HAP-1 (cell line): ENCODE measurements around the gene RSL1D1.

ENCODE experiments used
- DNase-seq, 2 experiments: peaks; one replicate each; pipeline ENCODE4 v3.0.0-alpha.2; 2016 to 2020; ENCODE audit warnings: low spot score in 2 of 2
- H3K27me3 ChIP-seq: fragments of 250-450 bp; sonication (Bioruptor Pico); 2 replicates; pipeline ENCODE4 v1.5.1; 2020; ENCODE audit warnings: low read depth, mild to moderate bottlenecking, moderate library complexity
- H3K36me3 ChIP-seq: fragments of 250-450 bp; sonication (Bioruptor Pico); replicated peaks from 2 replicates; pipeline ENCODE4 v1.5.1; 2020; ENCODE audit warnings: mild to moderate bottlenecking
- H3K4me1 ChIP-seq: fragments of 250-450 bp; sonication (Bioruptor Pico); 2 replicates; pipeline ENCODE4 v1.5.1; 2020; ENCODE audit warnings: mild to moderate bottlenecking
- H3K4me3 ChIP-seq: fragments of 250-450 bp; sonication (Bioruptor Pico); 2 replicates; pipeline ENCODE4 v1.5.1; 2020; ENCODE audit warnings: mild to moderate bottlenecking, moderate library complexity
- H3K9me3 ChIP-seq: fragments of 250-450 bp; sonication (Bioruptor Pico); 2 replicates; pipeline ENCODE4 v1.5.1; 2020; ENCODE audit warnings: mild to moderate bottlenecking, moderate library complexity
- in situ Hi-C: fragments of 300-500 bp; cut with MboI; formaldehyde crosslinking; loops from 3 replicates; pipeline ENCODE4 v1.14.3; 2020; ENCODE audit warnings: low sequenced_read_pairs, inconsistent platforms, mixed read lengths

The RSL1D1 gene

GRCh38 chr16:11799509-11800381, 51.6 kb downstream of the RSL1D1 start:
- peaks cover 22% of the 10 kb centered on the region for H3K4me1 ChIP-seq
- H3K27me3 ChIP-seq = no peaks in the 10 kb centered on the region
- DNase-seq = no peak
- H3K36me3 ChIP-seq = peaks cover 8% of the 10 kb centered on the region
- H3K4me3 ChIP-seq = no peak overlapping the region
- in situ Hi-C loops = loop anchor here (25.0 kb wide), 2 partner anchors 262 to 387 kb away; a partner anchor contains a TSS
- H3K9me3 ChIP-seq = no peaks in the 10 kb centered on the region; the same call in 1 of the 2 replicates

DNA sequence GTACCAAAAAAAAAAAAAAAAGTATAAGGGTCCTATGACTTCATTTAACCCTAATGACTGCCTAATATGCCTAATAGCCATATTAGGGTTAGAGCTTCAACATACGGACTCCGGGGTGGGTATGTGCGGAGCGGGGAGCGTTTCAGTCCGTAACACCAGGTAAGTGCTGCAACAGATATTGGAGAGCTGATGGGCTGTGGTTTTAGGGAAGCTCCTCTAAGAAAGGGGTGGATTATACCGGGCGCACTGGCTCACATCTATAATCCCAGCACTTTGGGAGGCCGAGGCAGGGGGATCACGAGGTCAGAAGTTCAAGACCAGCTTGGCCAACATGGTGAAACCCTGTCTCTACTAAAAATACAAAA, 52.3 kb downstream of the RSL1D1 start:
- no peaks in the 10 kb centered on the region for H3K27me3 ChIP-seq
- peak overlapping the region; percentile 57 for H3K4me3 ChIP-seq
- peaks cover 8% of the 10 kb centered on the region for H3K36me3 ChIP-seq
- in situ Hi-C loops = no loop called here
- no peak for DNase-seq
- H3K4me1 ChIP-seq = peaks cover 22% of the 10 kb centered on the region
- no peaks in the 10 kb centered on the region; the same call in 1 of the 2 replicates for H3K9me3 ChIP-seq

DNA sequence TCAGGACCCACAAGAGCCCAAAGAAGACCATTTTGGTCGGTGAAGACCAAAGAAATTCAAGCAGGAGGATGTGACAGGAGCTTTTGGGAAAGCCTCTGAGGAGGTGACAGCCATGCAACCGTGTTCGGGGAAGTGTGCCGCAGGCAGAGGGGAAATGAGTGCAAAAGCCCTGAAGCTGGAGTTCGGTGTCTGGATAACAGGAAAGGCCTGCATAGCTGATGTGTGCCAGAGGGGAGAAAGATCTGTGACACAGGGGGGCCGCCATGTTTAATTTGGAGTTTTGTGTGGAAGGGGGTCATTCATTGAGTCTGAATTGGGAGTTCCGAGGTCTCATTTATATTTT, 53.4 kb downstream of the RSL1D1 start:
- DNase-seq = peak in 1 of 2 experiments; percentile 32
- H3K27me3 ChIP-seq = no peaks in the 10 kb centered on the region
- in situ Hi-C loops = no loop called here
- H3K4me3 ChIP-seq = peak overlapping the region; percentile 57
- peaks cover 24% of the 10 kb centered on the region for H3K4me1 ChIP-seq
- H3K36me3 ChIP-seq = peaks cover 10% of the 10 kb centered on the region
- no peaks in the 10 kb centered on the region; the same call in 1 of the 2 replicates for H3K9me3 ChIP-seq

- H3K4me3 ChIP-seq = peak within 1 kb of the TSS; percentile 60
- H3K27me3 ChIP-seq = no peaks in the 10 kb centered on the region
- peak; percentile 96 to 97 for DNase-seq
- H3K4me1 ChIP-seq = peaks cover 28% of the 10 kb centered on the region
- in situ Hi-C loops = no loop called here
- H3K36me3 ChIP-seq = peaks cover 14% of the 10 kb centered on the region
- no peaks in the 10 kb centered on the region; the same call in 1 of the 2 replicates for H3K9me3 ChIP-seq
These were observed 54.0 kb downstream of the RSL1D1 start, which contains the start of gene ZC3H7A for GRCh38 chr16:11797166-11797956. Gene ZC3H7A, minus strand, starts transcription at chr16:11797258. Its CDS starts 14,904 bp downstream, at chr16:11782354.

DNA sequence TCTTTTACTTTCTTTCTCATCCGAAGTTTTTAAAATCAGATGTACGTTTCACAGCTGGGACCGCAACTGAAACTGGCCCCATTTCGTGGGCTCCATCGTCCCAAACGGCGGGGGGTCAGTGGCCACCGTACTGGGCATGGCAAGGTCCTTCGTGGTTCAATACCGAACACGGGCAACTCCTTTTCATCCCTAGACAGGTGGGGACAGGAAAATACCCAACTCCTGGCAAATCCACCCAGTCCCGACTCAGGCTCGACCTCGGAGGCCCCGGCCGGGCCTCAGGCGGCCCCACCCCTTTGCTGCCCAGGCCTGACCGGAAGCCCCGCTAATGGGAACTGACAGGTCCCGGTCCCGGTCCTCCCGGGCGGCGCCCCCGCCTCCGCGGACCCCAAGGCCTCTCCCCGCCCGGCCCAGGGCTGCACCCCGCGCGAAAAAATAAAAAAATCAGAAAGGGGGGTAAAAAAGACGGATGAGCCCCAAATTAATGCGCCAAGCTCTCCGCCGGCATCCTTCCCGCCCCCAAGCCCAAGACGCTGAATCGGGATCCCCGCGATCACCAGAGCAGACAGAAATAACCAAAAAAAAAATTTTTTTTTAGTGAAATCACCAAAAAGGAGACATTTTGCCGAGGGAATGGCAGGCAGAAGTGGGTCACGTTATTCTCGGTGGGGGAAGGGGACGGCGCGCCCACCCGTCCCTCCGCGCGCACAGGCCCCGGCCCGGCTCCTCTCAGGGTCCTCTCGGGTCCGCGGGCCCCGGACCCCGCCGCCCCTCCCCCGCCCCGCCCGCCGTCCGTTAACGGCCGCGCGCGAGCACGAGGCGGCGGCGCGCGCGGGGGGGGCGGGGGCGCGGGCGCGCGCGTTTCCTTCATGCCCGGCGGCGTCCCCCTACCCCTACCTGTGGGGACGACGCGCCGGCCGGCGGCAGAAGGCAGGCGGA, 54.8 kb downstream of the RSL1D1 start:
- DNase-seq = peak in 1 of 2 experiments; percentile 60
- H3K36me3 ChIP-seq = peaks cover 14% of the 10 kb centered on the region
- peak overlapping the region; percentile 60 for H3K4me3 ChIP-seq
- in situ Hi-C loops = no loop called here
- no peaks in the 10 kb centered on the region; the same call in 1 of the 2 replicates for H3K9me3 ChIP-seq
- peaks cover 28% of the 10 kb centered on the region for H3K4me1 ChIP-seq
- H3K27me3 ChIP-seq = no peaks in the 10 kb centered on the region

DNA sequence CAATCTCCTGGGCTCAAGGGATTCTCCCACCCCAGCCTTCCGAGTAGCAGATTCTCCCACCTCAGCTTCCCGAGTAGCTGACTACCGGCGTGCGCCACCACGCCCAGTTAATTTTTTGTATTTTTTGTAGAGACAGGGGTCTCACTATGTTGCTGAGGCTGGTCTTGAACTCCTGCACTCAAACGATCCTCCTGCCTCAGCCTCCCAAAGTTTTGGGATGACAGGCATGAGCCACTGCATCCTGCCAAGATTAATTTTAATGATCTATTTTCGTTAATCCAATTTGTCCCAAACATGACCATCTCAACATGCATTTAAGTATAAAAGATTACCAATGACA, 55.5 kb downstream of the RSL1D1 start:
- Histone ChIP-seq H3K4me1 (peaks cover 28% of the 10 kb centered on the region), H3K27me3 (no peaks in the 10 kb centered on the region), H3K9me3 (no peaks in the 10 kb centered on the region; the same call in 1 of the 2 replicates), H3K4me3 (peak overlapping the region; percentile 60), H3K36me3 (peaks cover 14% of the 10 kb centered on the region)
- no peak for DNase-seq
- in situ Hi-C loops = no loop called here

DNA sequence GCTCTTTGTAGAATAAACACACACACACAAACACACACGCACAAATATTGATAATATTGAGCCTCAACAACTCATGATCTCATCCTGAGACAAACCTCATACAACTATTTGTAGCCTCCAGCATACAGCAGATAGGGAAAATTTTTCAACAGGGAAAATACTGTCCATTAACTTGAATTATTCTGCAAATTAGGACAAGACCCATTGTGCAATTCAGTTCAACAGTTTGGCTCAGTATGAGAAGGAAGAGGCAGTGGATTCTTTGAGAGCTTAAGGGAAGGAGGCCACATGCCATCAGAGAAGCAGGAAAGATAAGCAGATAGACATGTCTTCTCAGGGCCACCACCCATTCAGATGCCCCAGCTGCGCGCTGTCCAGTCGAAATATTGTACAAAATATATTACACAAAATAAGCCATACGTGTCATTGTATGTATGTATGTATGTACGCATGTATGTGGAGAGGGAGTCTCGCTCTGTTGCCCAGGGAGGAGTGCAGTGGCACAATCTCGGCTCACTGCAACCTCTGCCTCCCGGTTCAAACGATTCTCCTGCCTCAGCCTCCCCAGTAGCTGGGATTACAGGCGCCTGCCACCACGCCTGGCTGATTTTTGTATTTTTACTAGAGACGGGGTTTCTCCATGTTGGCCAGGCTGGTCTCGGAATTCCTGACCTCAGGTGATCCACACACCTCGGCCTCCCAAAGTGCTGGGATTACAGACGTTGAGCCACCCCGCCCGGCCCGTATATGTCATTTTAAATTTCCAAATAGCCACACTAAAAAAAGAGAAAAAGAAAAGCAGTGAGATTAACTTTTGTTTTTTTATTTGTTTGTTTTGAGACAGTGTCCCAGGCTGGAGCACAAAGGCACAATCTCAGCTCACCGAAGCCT, 56.1 kb downstream of the RSL1D1 start:
- Histone ChIP-seq H3K4me1 (peaks cover 28% of the 10 kb centered on the region), H3K4me3 (peak overlapping the region; percentile 60), H3K27me3 (no peaks in the 10 kb centered on the region), H3K36me3 (peaks cover 16% of the 10 kb centered on the region), H3K9me3 (no peaks in the 10 kb centered on the region; the same call in 1 of the 2 replicates)
- in situ Hi-C loops = no loop called here
- no peak for DNase-seq

GRCh38 chr16:11794447-11794846, 56.9 kb downstream of the RSL1D1 start:
- H3K27me3 ChIP-seq = no peaks in the 10 kb centered on the region
- H3K4me1 ChIP-seq = peaks cover 26% of the 10 kb centered on the region
- no peaks in the 10 kb centered on the region; the same call in 1 of the 2 replicates for H3K9me3 ChIP-seq
- no peak overlapping the region for H3K4me3 ChIP-seq
- peaks cover 18% of the 10 kb centered on the region for H3K36me3 ChIP-seq
- DNase-seq = no peak
- in situ Hi-C loops = no loop called here

DNA sequence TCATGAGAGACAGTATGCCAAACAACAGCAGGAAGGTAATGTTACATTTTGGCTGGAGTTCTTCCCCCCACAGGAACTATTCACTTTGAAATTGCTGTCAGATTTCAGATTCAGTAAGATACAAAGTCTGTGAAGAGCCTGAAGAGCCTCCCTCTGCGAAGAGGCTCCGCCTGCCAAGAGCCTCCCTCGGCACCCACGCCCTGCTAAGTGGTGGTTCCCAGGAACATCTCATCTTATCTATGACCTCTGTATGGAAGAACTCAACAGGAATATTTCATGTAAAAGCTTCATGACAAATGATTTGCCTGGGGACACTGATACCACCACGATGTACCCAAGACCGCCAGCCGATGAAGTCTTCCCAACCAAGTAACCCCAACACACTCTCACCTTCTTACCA, 57.5 kb downstream of the RSL1D1 start:
- peaks cover 18% of the 10 kb centered on the region for H3K36me3 ChIP-seq
- H3K4me1 ChIP-seq = peaks cover 20% of the 10 kb centered on the region
- DNase-seq = no peak
- no peak overlapping the region for H3K4me3 ChIP-seq
- no peaks in the 10 kb centered on the region for H3K27me3 ChIP-seq
- no peaks in the 10 kb centered on the region for H3K9me3 ChIP-seq
- in situ Hi-C loops = no loop called here

- Histone ChIP-seq H3K36me3 (peaks cover 18% of the 10 kb centered on the region), H3K9me3 (no peaks in the 10 kb centered on the region), H3K4me3 (no peak overlapping the region), H3K4me1 (peaks cover 10% of the 10 kb centered on the region), H3K27me3 (no peaks in the 10 kb centered on the region)
- no peak for DNase-seq
- in situ Hi-C loops = no loop called here
These were observed 58.7 kb downstream of the RSL1D1 start for GRCh38 chr16:11792410-11793241.

DNA sequence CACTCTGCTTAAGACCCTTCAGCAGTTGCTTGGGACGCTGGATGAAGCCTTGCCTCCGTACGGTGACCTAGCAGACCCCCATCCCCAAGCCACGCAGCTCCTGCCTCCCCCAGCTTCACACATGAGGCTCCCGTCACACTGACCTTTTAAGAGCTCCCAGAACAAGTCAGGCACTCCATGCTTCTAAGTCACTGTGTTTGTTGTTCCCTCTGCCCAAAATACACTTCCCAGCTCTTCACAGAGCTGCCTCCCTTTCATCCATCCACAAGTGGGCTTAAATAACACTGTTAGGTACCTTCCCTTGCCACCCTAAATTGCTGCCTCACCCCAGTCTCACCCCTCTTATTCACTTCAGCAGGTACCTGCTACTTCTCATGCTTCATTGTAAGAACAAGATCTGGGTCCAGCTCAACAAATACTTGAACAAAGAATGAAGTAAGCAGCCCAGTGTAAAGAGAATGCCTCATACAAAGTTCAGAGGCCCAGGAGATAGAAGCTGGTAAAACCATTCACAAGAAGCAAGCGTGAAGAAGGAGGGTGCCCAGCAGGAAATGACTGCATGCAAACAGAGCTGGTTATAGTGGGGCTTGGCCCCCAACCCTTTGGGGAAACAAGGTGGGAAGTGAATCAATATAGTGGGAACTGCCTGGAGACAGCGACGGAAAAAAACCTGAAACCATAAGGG, 60.1 kb downstream of the RSL1D1 start:
- Histone ChIP-seq H3K27me3 (no peaks in the 10 kb centered on the region), H3K4me1 (peaks cover 10% of the 10 kb centered on the region), H3K9me3 (no peaks in the 10 kb centered on the region), H3K4me3 (no peak overlapping the region), H3K36me3 (peaks cover 18% of the 10 kb centered on the region)
- DNase-seq = no peak
- in situ Hi-C loops = no loop called here
